T47D (cell line): ENCODE data around the gene ASAP2.

Experiments
- DNase-seq, 2 experiments: peaks; one replicate each; pipeline versions ENCODE4 v3.0.0 to v3.0.0-alpha.2; 2011 to 2012; ENCODE audit warnings: low read depth in 1 of 2, low spot score in 1 of 2
- JUND ChIP-seq: IDR thresholded peaks from 2 replicates; pipeline ENCODE4 v1.6.1; 2012; ENCODE audit warnings: low read depth
- in situ Hi-C: cut with HindIII; loops from 2 replicates; pipeline ENCODE4 v1.10.0; 2016; ENCODE audit warnings: low sequenced_read_pairs, low pct_unique_long_range_greater_than_20kb

ASAP2 gene

DNA sequence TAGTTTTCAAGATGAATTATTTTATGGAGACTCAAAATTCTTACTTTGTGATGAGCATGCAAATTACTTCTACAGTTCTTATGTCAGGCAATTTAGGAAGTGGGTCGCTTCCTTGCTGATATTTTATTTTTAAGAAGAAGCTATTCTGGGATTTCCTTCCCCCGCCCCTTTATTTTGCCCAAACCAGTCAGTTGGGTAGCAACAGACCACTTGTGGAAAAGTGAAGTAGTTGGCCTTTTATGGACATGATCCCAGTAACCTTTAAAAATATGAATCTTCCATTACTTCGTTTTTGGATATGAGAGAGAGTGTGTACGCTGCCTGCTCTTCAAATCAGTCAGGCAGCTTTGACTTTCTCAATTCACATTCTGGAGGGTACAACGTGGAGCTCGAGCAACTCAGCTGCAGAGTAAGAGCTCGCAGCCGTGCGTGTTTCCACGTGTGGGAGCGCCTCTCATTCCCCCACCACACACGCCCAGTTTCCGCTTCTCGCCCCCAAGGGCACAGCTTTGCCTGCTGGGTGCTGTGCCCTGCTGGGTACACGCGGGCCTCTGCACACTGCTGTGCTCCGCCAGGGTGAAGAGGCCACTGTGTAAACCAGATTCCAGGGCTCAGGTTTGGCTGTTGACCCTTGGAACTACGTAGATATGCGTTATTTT, 124.1 kb downstream of the ASAP2 start:
- in situ Hi-C loops: no loop called here
- TF ChIP-seq JUND: no peak

DNA sequence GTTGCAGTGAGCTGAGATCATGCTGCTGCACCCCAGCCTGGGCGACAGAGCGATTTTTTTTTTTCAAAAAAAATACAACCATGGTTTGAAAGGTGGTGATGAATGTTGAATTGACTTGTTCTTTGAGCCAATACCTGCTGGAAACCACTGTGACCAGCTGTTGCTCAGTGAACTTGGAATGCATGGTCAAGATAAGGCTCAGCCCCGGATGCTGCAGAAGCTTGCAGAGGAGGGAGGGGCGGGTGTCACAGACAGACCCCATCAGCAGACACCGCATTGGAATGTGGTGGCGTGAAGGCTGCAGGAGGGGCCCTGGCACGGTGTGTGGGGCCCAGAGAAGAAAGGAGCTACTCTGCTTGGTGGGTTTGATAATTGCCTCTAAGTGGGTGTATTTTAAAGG, 125.1 kb downstream of the ASAP2 start:
- in situ Hi-C loops: no loop called here
- no peak for DNase-seq

More for the DNA sequence above, 124.1 kb downstream of the ASAP2 start:
- DNase-seq: no peak

DNA sequence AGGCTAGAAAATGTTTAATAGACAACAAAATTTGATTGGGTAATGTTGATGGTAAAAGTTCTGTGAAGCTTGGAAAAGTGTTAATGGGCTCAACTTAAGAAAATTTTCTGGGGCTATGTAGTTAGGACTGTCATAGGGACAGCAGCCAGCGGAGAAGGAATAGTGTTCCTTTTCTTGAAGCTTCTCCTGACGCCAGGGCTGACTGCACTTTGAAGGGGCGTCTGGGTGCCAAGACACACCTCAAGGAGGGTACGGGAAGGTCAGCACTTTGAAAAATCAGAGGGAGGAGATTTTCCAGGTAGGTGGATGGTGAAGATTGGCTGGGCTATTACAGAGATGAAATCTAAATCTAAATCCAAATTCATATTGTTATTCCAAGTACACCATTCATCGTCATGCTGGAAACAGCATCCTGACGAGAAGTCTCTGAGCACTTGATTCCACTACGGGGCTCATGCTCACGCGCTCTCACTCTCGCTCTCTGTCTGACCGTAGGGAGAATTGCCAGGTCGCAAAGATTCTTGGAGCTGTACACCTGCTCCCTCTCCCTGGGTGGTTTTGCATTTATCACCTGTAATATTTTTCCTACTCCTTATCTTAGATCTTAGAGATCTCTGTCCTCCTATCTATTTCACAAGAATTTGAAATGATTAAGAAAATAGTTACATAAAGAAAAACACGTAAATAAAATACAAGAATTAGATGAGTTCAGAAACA, 125.7 kb downstream of the ASAP2 start:
- TF ChIP-seq JUND: no peak
- in situ Hi-C loops: no loop called here
- DNase-seq: no peak

More for the DNA sequence above, 125.1 kb downstream of the ASAP2 start:
- TF ChIP-seq JUND: no peak

DNA sequence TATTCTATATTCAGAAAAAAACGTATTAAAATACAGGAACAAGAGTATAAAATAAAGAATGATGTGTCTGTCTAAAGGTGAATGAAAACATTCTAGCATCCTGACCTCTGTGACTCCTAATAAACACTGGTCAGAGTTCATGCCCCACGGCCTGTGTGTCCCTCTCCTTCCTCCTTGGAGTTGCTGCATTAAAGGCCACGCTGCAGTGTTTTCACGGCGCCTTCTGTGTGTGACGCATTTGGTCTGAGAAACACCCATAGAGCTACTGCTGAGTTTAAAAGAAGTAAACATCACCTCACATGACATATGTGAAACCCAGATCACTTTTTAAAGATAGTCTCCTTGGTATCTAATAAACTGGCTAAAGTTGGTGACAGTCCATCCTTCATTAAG, 126.2 kb downstream of the ASAP2 start:
- DNase-seq: no peak
- no peak for TF ChIP-seq JUND
- in situ Hi-C loops: no loop called here

DNA sequence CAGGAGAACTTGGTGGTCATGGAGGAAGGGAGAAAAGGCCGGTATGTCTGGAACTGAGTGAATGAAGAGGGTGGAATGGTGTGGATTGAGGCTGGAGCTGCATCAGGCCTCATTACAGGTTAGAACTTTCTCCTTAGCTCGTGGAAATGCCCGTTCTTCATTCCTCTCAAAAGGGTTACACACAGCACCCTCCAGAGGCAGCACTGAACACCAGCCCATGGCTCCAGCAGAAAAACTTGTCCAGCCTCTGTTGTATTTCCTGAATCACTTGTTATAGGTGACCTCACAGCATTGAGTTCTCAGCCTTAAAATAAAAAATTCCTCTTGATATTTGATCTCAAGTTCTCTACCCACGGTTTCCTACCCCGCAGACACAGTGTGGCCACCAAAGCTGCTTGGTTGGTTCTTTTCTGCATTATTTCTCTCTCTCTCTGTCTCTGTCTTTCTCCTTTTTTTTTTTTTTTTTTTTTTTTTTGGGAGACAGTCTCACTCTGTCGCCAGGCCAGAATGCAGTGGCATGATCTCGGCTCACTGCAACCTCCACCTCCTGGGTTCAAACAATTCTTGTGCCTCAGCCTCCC, 127.1 kb downstream of the ASAP2 start:
- no peak for TF ChIP-seq JUND
- in situ Hi-C loops: no loop called here
- DNase-seq: peak; percentile 45 to 89

DNA sequence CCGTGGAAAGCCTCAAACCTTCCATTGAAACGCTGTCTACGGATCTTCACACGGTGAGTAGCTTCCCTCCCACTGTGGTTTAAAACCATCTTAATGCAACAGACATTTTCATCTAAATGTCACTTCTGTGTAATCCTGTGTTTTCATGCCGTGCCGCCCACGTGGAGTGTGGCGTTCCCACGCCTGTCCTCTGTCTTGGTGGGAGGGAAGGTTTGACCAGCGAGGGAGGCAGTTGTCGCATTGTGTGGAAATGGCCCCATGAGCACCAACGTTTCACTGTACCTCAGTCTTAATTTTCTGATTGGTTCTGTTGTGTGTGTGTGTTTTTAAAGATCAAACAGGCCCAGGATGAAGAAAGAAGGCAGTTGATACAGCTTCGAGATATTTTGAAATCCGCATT, 128.1 kb downstream of the ASAP2 start:
- TF ChIP-seq JUND: no peak
- in situ Hi-C loops: no loop called here
- DNase-seq: no peak

DNA sequence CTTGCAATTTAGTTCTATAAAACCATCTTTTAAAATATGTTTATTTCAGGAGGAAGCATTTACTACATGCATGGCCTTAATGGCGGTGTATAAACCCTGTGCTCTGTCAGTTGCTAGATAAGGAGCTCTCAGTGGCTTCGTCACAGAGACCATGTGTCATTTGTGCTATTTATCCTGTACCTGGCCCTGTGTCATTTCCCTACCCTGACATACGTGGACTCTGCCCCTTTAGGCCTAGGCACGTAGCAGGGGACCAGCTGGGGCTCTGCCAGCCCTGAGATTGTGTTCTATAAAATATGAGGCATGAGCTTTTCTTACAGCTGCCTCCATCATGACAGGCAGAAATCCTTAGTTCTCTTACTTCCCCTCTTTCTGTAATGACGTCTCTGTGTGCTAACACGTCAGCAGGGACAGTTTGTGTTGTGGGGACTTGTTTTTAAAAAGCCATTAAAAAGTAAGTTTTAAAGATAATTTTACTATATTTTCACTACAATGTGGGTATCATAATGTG, 128.8 kb downstream of the ASAP2 start:
- in situ Hi-C loops: no loop called here
- TF ChIP-seq JUND: no peak
- no peak for DNase-seq

DNA sequence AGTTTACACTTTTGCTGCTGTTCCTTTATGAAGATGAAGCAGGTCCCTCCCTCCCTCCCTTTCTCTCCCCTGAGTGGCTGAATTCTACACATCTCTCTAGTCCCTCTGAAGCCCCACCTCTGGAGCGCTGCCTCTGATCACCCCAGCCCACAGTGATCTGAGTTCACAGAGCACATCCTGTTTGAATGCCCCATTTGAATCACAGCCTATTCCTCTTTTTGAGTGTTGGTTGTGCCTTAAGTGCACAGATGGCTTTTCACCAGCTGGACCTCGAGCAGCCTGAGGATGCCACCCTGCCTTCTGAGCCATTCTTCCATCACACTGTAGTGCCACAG, 129.6 kb downstream of the ASAP2 start:
- TF ChIP-seq JUND: no peak
- no peak for DNase-seq
- in situ Hi-C loops: no loop called here

DNA sequence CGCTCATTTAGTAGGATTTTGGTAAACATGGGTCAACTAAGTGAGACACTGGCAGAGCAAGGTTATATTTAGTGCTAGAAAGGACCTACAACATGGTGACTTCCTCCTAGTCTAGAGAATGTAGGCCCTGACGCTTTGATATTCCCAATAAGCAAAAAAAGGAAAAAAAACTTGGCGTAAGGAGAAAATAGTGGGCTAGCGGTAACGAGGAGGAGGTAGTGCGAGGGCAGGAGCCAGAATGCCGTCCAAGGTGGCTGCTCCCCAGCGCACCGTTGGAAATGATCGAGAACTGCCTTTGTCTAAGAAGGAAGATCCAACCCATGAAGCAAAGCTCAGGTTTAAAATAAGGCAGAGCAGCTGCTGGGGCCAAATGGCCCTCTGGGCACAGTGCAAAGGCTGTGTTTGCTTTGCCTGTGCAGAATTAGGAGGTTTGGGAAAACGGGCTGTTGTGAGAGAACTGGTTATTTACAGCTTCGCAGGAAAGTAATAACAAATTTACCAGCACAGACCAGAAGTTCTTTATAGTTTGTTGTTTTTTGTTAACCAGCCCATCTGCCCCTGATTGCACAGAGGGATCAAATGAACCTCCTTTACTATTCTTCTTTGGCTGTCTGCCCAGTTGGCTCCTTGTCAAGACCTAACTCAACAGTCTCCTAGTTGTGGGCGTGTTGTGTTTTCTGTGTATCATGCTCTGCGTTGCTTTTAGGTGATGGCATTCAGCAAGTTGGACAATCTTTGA, 130.1 kb downstream of the ASAP2 start:
- in situ Hi-C loops: no loop called here
- DNase-seq: peak in 1 of 2 experiments; percentile 56
- TF ChIP-seq JUND: no peak

DNA sequence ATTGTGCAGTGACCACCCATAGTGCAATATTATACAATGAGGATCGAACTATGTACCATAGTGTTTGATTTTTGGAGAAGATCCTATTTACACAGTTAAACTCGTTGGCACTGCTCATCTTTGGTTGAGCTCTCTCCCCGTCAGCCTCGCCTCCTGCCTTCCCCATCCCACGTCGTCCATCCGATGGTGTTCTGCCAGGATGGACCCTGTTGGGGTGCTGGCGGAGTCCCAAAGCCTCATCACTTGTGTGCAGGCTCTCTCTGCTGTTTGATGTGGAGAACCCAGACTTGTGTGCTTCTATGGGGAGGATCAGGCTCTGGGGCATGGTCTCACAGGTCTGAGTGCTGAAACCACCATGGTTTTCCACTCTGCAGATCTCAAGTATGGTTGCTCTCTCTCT, 131.3 kb downstream of the ASAP2 start:
- no peak for TF ChIP-seq JUND
- no peak for DNase-seq
- in situ Hi-C loops: no loop called here

DNA sequence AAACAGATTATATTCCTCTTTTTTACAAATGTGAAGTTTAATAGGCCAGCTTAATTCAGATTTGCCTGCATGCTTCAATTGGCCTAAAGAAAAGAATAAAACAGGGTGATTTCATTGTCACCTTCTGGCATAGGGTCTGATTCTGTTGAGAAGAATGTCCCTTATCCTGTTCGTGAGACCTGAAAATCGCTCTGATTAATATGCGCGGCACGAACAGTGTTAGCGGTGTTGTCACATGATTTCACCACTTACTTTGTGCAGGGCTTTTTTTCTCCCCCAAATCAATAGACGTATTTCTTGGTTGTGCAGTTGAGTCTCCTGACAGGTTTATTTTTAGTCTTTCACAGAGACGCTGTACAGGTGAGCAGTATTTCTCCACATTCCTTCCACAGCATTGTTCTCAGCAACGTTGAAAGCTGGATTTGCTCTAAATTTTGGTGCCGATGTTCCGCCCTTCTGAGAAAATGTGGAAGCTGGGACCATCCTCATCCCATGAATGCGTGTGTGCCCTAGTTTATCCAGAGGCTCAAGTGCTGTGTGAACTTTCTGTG, 134.8 kb downstream of the ASAP2 start:
- DNase-seq: no peak
- in situ Hi-C loops: no loop called here
- TF ChIP-seq JUND: no peak

DNA sequence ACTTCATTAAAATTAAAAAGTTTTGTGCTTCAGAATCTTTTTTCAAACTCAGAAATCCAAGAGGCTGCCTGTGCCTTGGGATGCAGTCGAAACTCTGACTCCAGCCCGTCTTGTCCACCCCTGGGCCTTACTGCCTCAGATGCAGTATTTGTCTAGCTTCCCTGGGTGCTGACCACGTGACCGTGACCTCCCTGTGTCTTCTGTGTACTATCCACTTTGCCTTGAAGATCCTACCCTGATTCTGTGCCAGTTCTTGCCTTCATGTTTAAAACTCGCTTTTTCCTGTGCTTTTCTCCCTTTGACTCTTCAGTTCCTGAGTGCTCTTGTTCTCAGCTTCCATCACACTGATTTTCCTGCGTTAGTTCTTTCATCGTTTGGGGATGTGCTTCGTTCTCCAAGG, 136.0 kb downstream of the ASAP2 start:
- in situ Hi-C loops: no loop called here
- no peak for DNase-seq
- no peak for TF ChIP-seq JUND
